ENCODE data around the gene KSR2.

KSR2 gene

DNA sequence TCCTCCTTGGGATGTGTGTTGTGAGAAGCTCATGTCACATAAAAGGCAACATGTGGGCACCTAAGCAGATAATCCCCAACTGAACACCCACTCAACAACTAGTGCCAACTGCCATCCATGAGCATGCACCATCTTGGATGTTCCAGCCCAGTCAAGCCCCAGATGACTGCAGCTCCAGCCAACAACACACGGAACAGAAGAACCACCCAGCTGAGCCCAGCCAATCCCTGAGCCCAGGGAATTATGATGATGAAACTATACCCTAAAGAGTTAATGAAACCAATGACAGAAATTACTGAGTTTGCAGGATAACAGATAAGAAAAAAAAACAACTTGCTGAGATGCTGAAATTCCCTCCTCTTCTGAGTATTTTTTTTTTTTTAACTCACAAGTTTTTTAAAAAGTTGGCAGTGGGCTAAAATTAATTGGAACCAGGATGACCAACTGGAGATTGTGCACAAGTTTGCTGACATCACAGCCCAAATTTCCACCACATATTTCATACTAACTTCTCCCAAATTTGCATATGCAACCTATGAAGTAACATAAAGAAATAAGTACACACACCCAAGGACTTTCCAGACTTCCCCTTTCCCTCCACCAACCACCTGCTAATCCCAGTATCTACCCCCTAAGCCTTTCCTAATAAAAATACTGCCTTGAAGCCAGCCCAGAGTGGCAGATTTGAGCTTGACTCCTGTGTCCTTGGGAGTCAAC, 124.5 kb downstream of the KSR2 start:
- no peak for DNase-seq (ENCODE audit: low read depth)
- no peak for TF ChIP-seq CTCF (conservative IDR thresholded peaks at IDR 0.05; ENCODE audit: control insufficient read depth, insufficient read depth, low read depth, low read length)
- H3K4me3 ChIP-seq (ENCODE audit: control insufficient read depth, low read depth, low read length): no peak overlapping the region

- no peak overlapping the region for H3K4me3 ChIP-seq (ENCODE audit: control insufficient read depth, low read depth, low read length)
- no peak for TF ChIP-seq CTCF (conservative IDR thresholded peaks at IDR 0.05; ENCODE audit: control insufficient read depth, insufficient read depth, low read depth, low read length)
- no peak for DNase-seq (ENCODE audit: low read depth)
Measured at GRCh38 chr12:117842630-117843029, 126.2 kb downstream of the KSR2 start.

DNA sequence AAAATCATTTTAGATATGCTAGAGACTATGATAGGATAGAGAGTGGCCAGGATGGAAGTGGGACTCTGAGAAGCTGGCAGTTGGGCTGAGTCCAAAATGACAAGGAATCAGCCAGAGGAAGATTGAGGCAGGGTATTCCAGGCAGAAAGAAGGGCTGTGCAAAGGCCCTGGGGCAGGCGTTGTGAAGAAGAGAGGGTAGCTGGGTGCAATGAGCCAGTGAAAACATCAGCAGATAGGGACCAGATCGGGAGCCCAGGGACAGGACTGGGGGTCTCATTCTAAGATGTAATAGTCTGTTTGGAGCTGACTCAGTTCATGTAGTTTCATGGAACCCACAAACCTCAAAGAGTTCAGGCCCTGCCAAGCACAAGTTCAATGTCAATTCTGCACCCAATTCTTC, 126.6 kb downstream of the KSR2 start:
- DNase-seq (ENCODE audit: low read depth): no peak
- TF ChIP-seq CTCF (conservative IDR thresholded peaks at IDR 0.05; ENCODE audit: control insufficient read depth, insufficient read depth, low read depth, low read length): no peak
- H3K4me3 ChIP-seq (ENCODE audit: control insufficient read depth, low read depth, low read length): no peak overlapping the region

DNA sequence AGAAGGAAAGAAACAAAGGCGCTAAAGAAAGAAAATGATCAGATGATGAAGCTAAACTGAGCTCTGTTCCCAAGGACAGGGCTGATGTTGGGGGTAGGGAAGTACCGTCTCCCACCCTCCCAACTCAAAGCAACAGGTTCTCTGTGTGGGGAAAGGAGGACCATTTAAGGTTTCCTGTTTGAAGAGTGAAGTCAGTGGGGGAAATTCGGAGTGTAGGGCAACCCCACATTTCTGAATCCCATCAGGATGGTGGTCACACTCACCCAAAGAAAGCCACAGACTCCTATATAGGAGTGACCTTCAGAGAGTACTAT, 131.1 kb downstream of the KSR2 start:
- DNase-seq (ENCODE audit: low read depth): no peak
- no peak for TF ChIP-seq CTCF (conservative IDR thresholded peaks at IDR 0.05; ENCODE audit: control insufficient read depth, insufficient read depth, low read depth, low read length)
- H3K4me3 ChIP-seq (ENCODE audit: control insufficient read depth, low read depth, low read length): no peak overlapping the region

DNA sequence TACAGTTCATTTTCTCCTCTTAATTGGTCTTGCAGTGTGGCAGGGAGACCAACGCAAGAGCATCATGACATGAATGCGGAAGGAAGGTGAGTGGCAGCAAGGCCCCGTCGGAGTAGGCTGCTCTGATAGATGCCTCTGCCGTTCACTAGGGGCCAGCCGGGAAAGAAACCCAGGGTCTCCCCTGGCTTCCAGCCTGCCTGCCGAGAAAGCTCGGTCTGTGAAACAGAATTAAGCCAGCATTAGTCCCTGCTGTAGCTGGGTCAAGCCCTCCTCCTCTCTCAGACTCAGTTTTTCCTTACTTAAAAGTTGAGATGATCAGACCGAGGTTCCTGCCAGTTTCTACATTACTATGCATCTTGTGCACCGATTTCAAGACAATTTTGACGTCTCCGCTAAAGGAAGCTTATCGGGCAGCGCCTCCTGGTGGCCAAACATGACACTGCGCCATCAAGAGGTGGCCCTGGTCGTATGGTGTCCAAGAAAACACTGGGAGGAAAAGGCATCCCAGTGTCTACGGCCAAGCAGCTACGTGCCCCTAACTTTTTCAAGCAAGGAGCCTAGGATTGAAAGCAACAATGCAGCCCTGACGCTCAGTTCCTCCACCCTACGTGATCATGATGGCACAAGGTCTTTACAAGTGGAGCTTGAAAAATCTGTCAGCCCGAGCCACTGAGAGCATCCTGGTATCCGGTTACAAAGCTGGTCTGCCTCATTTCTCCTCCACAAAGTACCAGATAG, 131.6 kb downstream of the KSR2 start:
- H3K4me3 ChIP-seq (ENCODE audit: control insufficient read depth, low read depth, low read length): no peak overlapping the region
- TF ChIP-seq CTCF (conservative IDR thresholded peaks at IDR 0.05; ENCODE audit: control insufficient read depth, insufficient read depth, low read depth, low read length): peak; percentile 95
- DNase-seq (ENCODE audit: low read depth): peak; percentile 71

- TF ChIP-seq CTCF (conservative IDR thresholded peaks at IDR 0.05; ENCODE audit: control insufficient read depth, insufficient read depth, low read depth, low read length): no peak
- no peak for DNase-seq (ENCODE audit: low read depth)
- no peak overlapping the region for H3K4me3 ChIP-seq (ENCODE audit: control insufficient read depth, low read depth, low read length)
Measured at GRCh38 chr12:117836476-117836875, 132.3 kb downstream of the KSR2 start.
